Caco-2 (cell line): ENCODE results near the gene FITM1. TPM values are rescaled to one million over a fixed set of nuclear protein-coding genes. Genes with fewer than 3 reads are reported as not detected.

Experiments used
- BruUV-seq: library from RNA; stranded (reverse); fragments of 400-500 nt; replicated peaks from 2 replicates; lab custom pipeline; 2021; lab: Mats Ljungman, UMichigan
- CTCF ChIA-PET: fragments of 300-600 bp; sonication (Branson Sonifier 250); formaldehyde crosslinking; loops from one replicate; lab custom pipeline; 2022; ENCODE audit warnings: antibody characterized with exemption; lab: Charles Lee
- POLR2A ChIA-PET: fragments of 300-600 bp; sonication (Branson Sonifier 250); formaldehyde crosslinking; loops from one replicate; lab custom pipeline; 2022; ENCODE audit warnings: antibody characterized with exemption; lab: Charles Lee
- DNase-seq, 2 experiments: peaks; one replicate each; pipeline versions ENCODE4 v3.0.0 to v3.0.0-alpha.2; 2020 to 2022
- H3K27me3 ChIP-seq: replicated peaks from 2 replicates; pipeline ENCODE4 v1.6.0; 2011; ENCODE audit warnings: low read length; ENCODE audit not compliant: control insufficient read depth, insufficient read depth
- H3K36me3 ChIP-seq: 2 replicates; pipeline ENCODE4 v1.5.1; 2011; ENCODE audit warnings: low read length; ENCODE audit not compliant: control insufficient read depth, insufficient read depth
- H3K4me1 ChIP-seq: fragments of 250-450 bp; sonication (Bioruptor Pico); 2 replicates; pipeline ENCODE4 v1.5.1; 2020; ENCODE audit warnings: mild to moderate bottlenecking
- H3K4me3 ChIP-seq: 2 replicates; pipeline ENCODE4 v1.5.1; 2011; ENCODE audit warnings: low read depth, mild to moderate bottlenecking, control low read depth, low read length
- H3K9me3 ChIP-seq: fragments of 250-450 bp; sonication (Bioruptor Pico); 2 replicates; pipeline ENCODE4 v1.5.1; 2020; ENCODE audit warnings: mild to moderate bottlenecking, moderate library complexity
- H3K27ac Mint-ChIP-seq: one replicate; pipeline ENCODE4 v1.8.0; 2022; ENCODE audit warnings: mixed read lengths; ENCODE audit not compliant: unreplicated experiment
- H3K27me3 Mint-ChIP-seq: one replicate; pipeline ENCODE4 v1.8.0; 2022; ENCODE audit warnings: mixed read lengths; ENCODE audit not compliant: insufficient read depth, unreplicated experiment
- H3K36me3 Mint-ChIP-seq: one replicate; pipeline ENCODE4 v1.8.0; 2022; ENCODE audit warnings: mild to moderate bottlenecking, mixed read lengths; ENCODE audit not compliant: insufficient read depth, unreplicated experiment
- H3K4me1 Mint-ChIP-seq: one replicate; pipeline ENCODE4 v1.8.0; 2022; ENCODE audit warnings: low read depth, mixed read lengths; ENCODE audit not compliant: unreplicated experiment
- H3K4me3 Mint-ChIP-seq: one replicate; pipeline ENCODE4 v1.8.0; 2022; ENCODE audit warnings: mild to moderate bottlenecking, moderate library complexity, mixed read lengths; ENCODE audit not compliant: unreplicated experiment
- H3K9me3 Mint-ChIP-seq: one replicate; pipeline ENCODE4 v1.8.0; 2022; ENCODE audit warnings: mixed read lengths; ENCODE audit not compliant: unreplicated experiment
- CTCF ChIP-seq, 2 experiments: fragments of 200-600 bp in 1 of 2; IDR thresholded peaks; 1 replicate in 1 of 2; 2 replicates in 1 of 2; pipeline versions ENCODE4 v1.5.1 to v1.8.0; 2011 to 2022; ENCODE audit warnings: antibody characterized with exemption in 1 of 2, control low read depth in 1 of 2, inconsistent platforms in 1 of 2, low read depth in 1 of 2, low read length in 1 of 2, mild to moderate bottlenecking in 1 of 2, moderate library complexity in 1 of 2; ENCODE audit not compliant: insufficient read depth in 1 of 2, severe bottlenecking in 1 of 2, unreplicated experiment in 1 of 2
- intact Hi-C: fragments of 100-400 bp; cut with micrococcal nuclease; formaldehyde crosslinking; loops from one replicate; pipeline ENCODE4 v1.10.0; 2022; ENCODE audit not compliant: unreplicated experiment
- total RNA-seq: library from RNA; stranded (reverse); gene quantifications from 2 replicates; pipeline ENCODE4 v1.2.3, GENCODE V29; 2022

FITM1 gene
- total RNA-seq, 1 experiment from 2014 or later = 0.39 TPM

- Mint-ChIP-seq H3K4me3 (no peak overlapping the region), H3K27ac (no peak overlapping the region), H3K27me3 (no peaks in the 10 kb centered on the region), H3K9me3 (no peaks in the 10 kb centered on the region), H3K36me3 (peaks cover 22% of the 10 kb centered on the region), H3K4me1 (peaks cover under 1% of the 10 kb centered on the region)
- H3K27me3 ChIP-seq = no peaks in the 10 kb centered on the region
- no peak overlapping the region for H3K4me3 ChIP-seq
- no TSS peak for BruUV-seq
- no peaks in the 10 kb centered on the region for H3K4me1 ChIP-seq
- H3K9me3 ChIP-seq = no peaks in the 10 kb centered on the region
- ChIA-PET POLR2A (no interaction called here), CTCF (no interaction called here)
- H3K36me3 ChIP-seq = peaks cover 6% of the 10 kb centered on the region
- no peak for DNase-seq
- intact Hi-C loops = no loop called here
- no peak for TF ChIP-seq CTCF (IDR thresholded peaks at IDR 0.05; ENCODE audit: insufficient read depth in 1 of 2, low read depth in 1 of 2, low read length in 1 of 2, severe bottlenecking in 1 of 2, unreplicated experiment in 1 of 2)
These were observed 9.2 kb upstream of the FITM1 start for GRCh38 chr14:24121210-24121609.

GRCh38 chr14:24122416-24122815 lies 8.0 kb upstream of the FITM1 start:
- peaks cover 6% of the 10 kb centered on the region for H3K36me3 ChIP-seq
- CTCF ChIA-PET = no interaction called here

DNA sequence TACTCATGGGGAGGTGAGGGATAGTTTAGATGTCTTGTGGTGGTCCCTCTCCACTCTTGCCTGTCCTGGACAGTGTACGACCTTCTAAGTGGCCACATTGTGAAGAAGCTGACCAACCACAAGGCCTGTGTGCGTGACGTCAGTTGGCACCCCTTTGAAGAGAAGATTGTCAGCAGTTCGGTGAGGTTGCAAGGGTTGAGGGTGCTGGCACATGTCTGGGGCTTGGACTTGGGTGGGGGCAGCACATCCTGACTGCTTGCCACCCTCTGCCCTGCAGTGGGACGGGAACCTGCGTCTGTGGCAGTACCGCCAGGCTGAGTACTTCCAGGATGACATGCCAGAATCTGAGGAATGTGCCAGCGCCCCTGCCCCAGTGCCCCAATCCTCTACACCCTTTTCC lies 7.6 kb upstream of the FITM1 start:
- DNase-seq = no peak
- Histone ChIP-seq H3K4me1 (no peaks in the 10 kb centered on the region), H3K9me3 (no peaks in the 10 kb centered on the region), H3K36me3 (peaks cover 6% of the 10 kb centered on the region), H3K4me3 (no peak overlapping the region), H3K27me3 (no peaks in the 10 kb centered on the region)
- ChIA-PET POLR2A (no interaction called here), CTCF (no interaction called here)
- Mint-ChIP-seq H3K4me3 (no peak overlapping the region), H3K4me1 (no peaks in the 10 kb centered on the region), H3K27ac (no peak overlapping the region), H3K36me3 (peaks cover 14% of the 10 kb centered on the region), H3K27me3 (no peaks in the 10 kb centered on the region), H3K9me3 (no peaks in the 10 kb centered on the region)
- intact Hi-C loops = no loop called here
- no peak for TF ChIP-seq CTCF (IDR thresholded peaks at IDR 0.05; ENCODE audit: insufficient read depth in 1 of 2, low read depth in 1 of 2, low read length in 1 of 2, severe bottlenecking in 1 of 2, unreplicated experiment in 1 of 2)
- BruUV-seq = no TSS peak

More at GRCh38 chr14:24122416-24122815, 8.0 kb upstream of the FITM1 start:
- H3K27me3 ChIP-seq = no peaks in the 10 kb centered on the region
- H3K9me3 Mint-ChIP-seq = no peaks in the 10 kb centered on the region
- no TSS peak for BruUV-seq
- no peak for TF ChIP-seq CTCF (IDR thresholded peaks at IDR 0.05; ENCODE audit: insufficient read depth in 1 of 2, low read depth in 1 of 2, low read length in 1 of 2, severe bottlenecking in 1 of 2, unreplicated experiment in 1 of 2)
- no peak overlapping the region for H3K4me3 ChIP-seq
- peaks cover 14% of the 10 kb centered on the region for H3K36me3 Mint-ChIP-seq
- no peak overlapping the region for H3K27ac Mint-ChIP-seq
- DNase-seq = no peak
- H3K9me3 ChIP-seq = no peaks in the 10 kb centered on the region
- no peaks in the 10 kb centered on the region for H3K4me1 ChIP-seq
- POLR2A ChIA-PET = no interaction called here
- no peaks in the 10 kb centered on the region for H3K4me1 Mint-ChIP-seq
- intact Hi-C loops = no loop called here
- H3K4me3 Mint-ChIP-seq = no peak overlapping the region
- no peaks in the 10 kb centered on the region for H3K27me3 Mint-ChIP-seq
